IMR-90 (cell line): Measurements from ENCODE around the gene FRZB. TPM values are rescaled to one million over a fixed set of nuclear protein-coding genes. Genes with fewer than 3 reads are reported as not detected.
"Not testable (repeated sequence)": the region's sequence is repeated elsewhere in the genome, so short reads cannot be mapped to it uniquely, and the experiment has no call there.

Experiments used
- ATAC-seq: fragments of 200-7000 bp; cut with Tn5 transposase; 2 replicates; pipeline ENCODE4 v1.9.1; 2020; ENCODE audit warnings: low read depth, mild to moderate bottlenecking, moderate library complexity
- BruUV-seq: library from RNA; stranded (reverse); fragments of 400-500 nt; replicated peaks from 2 replicates; lab custom pipeline; 2021; lab: Mats Ljungman, UMichigan
- CTCF ChIA-PET: fragments of 300-600 bp; formaldehyde crosslinking; extraction: SDS; loops from one replicate; lab custom pipeline; 2021; ENCODE audit warnings: antibody characterized with exemption; lab: Yijun Ruan, JAX
- POLR2A ChIA-PET: fragments of 300-600 bp; sonication (Branson Sonifier 250); formaldehyde crosslinking; loops from one replicate; lab custom pipeline; 2022; ENCODE audit warnings: antibody characterized with exemption; ENCODE audit not compliant: unreplicated experiment; lab: Charles Lee
- DNase-seq: peaks from one replicate; pipeline ENCODE4 v3.0.0; 2013
- H2AFZ ChIP-seq: replicated peaks from 2 replicates; pipeline ENCODE3; 2013; ENCODE audit warnings: low read length, mild to moderate bottlenecking; ENCODE audit not compliant: poor library complexity
- H2AK5ac ChIP-seq: 2 replicates; pipeline ENCODE4 v1.6.1; 2013; ENCODE audit warnings: low read depth, low read length, inconsistent platforms
- H2AK9ac ChIP-seq: replicated peaks from 2 replicates; pipeline ENCODE3; 2013; ENCODE audit warnings: mild to moderate bottlenecking, low read depth, low read length, moderate library complexity; ENCODE audit not compliant: poor library complexity
- H2BK120ac ChIP-seq: 2 replicates; pipeline ENCODE4 v1.6.1; 2013; ENCODE audit warnings: low read depth, low read length, inconsistent platforms
- H2BK15ac ChIP-seq: 3 replicates; pipeline ENCODE4 v1.6.1; 2013; ENCODE audit warnings: low read depth, low read length, inconsistent platforms
- H2BK20ac ChIP-seq: 2 replicates; pipeline ENCODE4 v1.6.1; 2013; ENCODE audit warnings: low read depth, mild to moderate bottlenecking, inconsistent platforms, low read length, moderate library complexity
- H2BK5ac ChIP-seq: 2 replicates; pipeline ENCODE4 v1.6.1; 2013; ENCODE audit warnings: mild to moderate bottlenecking, low read depth, low read length, inconsistent platforms; ENCODE audit not compliant: poor library complexity, severe bottlenecking
- H3K14ac ChIP-seq: replicated peaks from 2 replicates; pipeline ENCODE4 v1.6.1; 2013; ENCODE audit warnings: low read depth, low read length, inconsistent platforms
- H3K18ac ChIP-seq: 2 replicates; pipeline ENCODE4 v1.6.1; 2013; ENCODE audit warnings: low read depth, low read length, control low read depth
- H3K23ac ChIP-seq: 2 replicates; pipeline ENCODE4 v1.6.1; 2013; ENCODE audit warnings: low read depth, low read length, inconsistent platforms
- H3K27ac ChIP-seq: 2 replicates; pipeline ENCODE4 v1.5.1; 2013; ENCODE audit warnings: mild to moderate bottlenecking, control low read depth, low read length; ENCODE audit not compliant: insufficient read depth
- H3K27me3 ChIP-seq: 2 replicates; pipeline ENCODE4 v1.6.1; 2013; ENCODE audit warnings: low read length; ENCODE audit not compliant: control insufficient read depth, insufficient read depth
- H3K36me3 ChIP-seq: 2 replicates; pipeline ENCODE4 v1.6.1; 2013; ENCODE audit warnings: low read length, mixed read lengths; ENCODE audit not compliant: control insufficient read depth, insufficient read depth
- H3K4ac ChIP-seq: 2 replicates; pipeline ENCODE4 v1.6.1; 2013; ENCODE audit warnings: low read depth, low read length, inconsistent platforms
- H3K4me1 ChIP-seq: 2 replicates; pipeline ENCODE4 v1.6.1; 2013; ENCODE audit warnings: low read length, mixed read lengths; ENCODE audit not compliant: control insufficient read depth, insufficient read depth
- H3K4me2 ChIP-seq: 2 replicates; pipeline ENCODE4 v1.6.1; 2013; ENCODE audit warnings: low read depth, mild to moderate bottlenecking, control low read depth, low read length, moderate library complexity
- H3K4me3 ChIP-seq: 2 replicates; pipeline ENCODE4 v1.5.1; 2013; ENCODE audit warnings: low read depth, mild to moderate bottlenecking, control low read depth, low read length, moderate library complexity; ENCODE audit not compliant: insufficient read depth
- H3K56ac ChIP-seq: 2 replicates; pipeline ENCODE4 v1.6.1; 2013; ENCODE audit warnings: low read length, inconsistent platforms; ENCODE audit not compliant: insufficient read depth; ENCODE audit errors: extremely low read depth
- H3K79me1 ChIP-seq, 2 experiments: 2 replicates each; pipeline ENCODE4 v1.6.1; 2013; ENCODE audit warnings: low read length in 2 of 2, inconsistent platforms in 1 of 2, low read depth in 1 of 2
- H3K9ac ChIP-seq: 2 replicates; pipeline ENCODE4 v1.6.1; 2013; ENCODE audit warnings: low read depth, low read length, control low read depth
- H3K9me1 ChIP-seq: 2 replicates; pipeline ENCODE4 v1.6.1; 2013; ENCODE audit warnings: low read length, inconsistent platforms; ENCODE audit not compliant: insufficient read depth
- H3K9me3 ChIP-seq: 2 replicates; pipeline ENCODE4 v1.6.1; 2013; ENCODE audit warnings: low read length; ENCODE audit not compliant: control insufficient read depth, insufficient read depth
- H4K20me1 ChIP-seq: 2 replicates; pipeline ENCODE4 v1.6.1; 2013; ENCODE audit warnings: low read length, inconsistent platforms; ENCODE audit not compliant: insufficient read depth
- H4K5ac ChIP-seq: 2 replicates; pipeline ENCODE4 v1.6.1; 2013; ENCODE audit warnings: mild to moderate bottlenecking, low read depth, low read length, control low read depth
- H4K8ac ChIP-seq, 2 experiments: 2 replicates each; pipeline ENCODE4 v1.6.1; 2013; ENCODE audit warnings: low read depth in 2 of 2, low read length in 2 of 2, control low read depth in 1 of 2, inconsistent platforms in 1 of 2
- H4K91ac ChIP-seq: 2 replicates; pipeline ENCODE4 v1.6.1; 2013; ENCODE audit warnings: low read depth, low read length, inconsistent platforms; ENCODE audit not compliant: insufficient read depth
- WGBS, 2 experiments: methylation state at CpG; one replicate each; pipeline versions ENCODE4 v1.1.5 to v1.1.7; 2013; ENCODE audit warnings: missing lambda C conversion rate in 2 of 2; ENCODE audit not compliant: insufficient read length in 1 of 2; ENCODE audit errors: extremely low coverage in 2 of 2; 5-methylcytosine and 5-hydroxymethylcytosine counted together
- dilution Hi-C: fragments of 300-500 bp; cut with HindIII; formaldehyde crosslinking; loops from one replicate; pipeline ENCODE4 v1.14.3; 2018; ENCODE audit warnings: low sequenced_read_pairs; ENCODE audit not compliant: unreplicated experiment
- in situ Hi-C: fragments of 300-500 bp; cut with MboI; formaldehyde crosslinking; loops from 3 replicates; pipeline ENCODE4 v1.14.3; 2019; ENCODE audit warnings: low sequenced_read_pairs, inconsistent platforms, mixed read lengths
- intact Hi-C: fragments of 100-400 bp; cut with micrococcal nuclease; formaldehyde crosslinking; loops from 2 replicates; pipeline ENCODE4 v1.10.0; 2022
- polyA plus RNA-seq, 3 experiments: library from polyadenylated mRNA; depleted of rRNA; stranded (reverse); fragments of >200 nt; gene quantifications; 2 replicates each; pipeline ENCODE4 v1.2.3, GENCODE V29; 2012; ENCODE audit warnings: low replicate concordance in 1 of 3
- total RNA-seq: library from RNA; depleted of rRNA; stranded (reverse); fragments of >200 nt; gene quantifications from 2 replicates; pipeline ENCODE4 v1.2.3, GENCODE V29; 2012

The FRZB gene
- total and polyA plus RNA-seq, 2 of the 4 experiments (the other 2 are of a cell fraction), result 0.18 to 1.2 TPM

- intact Hi-C loops, BruUV-seq: not testable (repeated sequence)
These were observed 26.6 kb upstream of the FRZB start for GRCh38 chr2:182893035-182893434.

More at GRCh38 chr2:182893035-182893434, 26.6 kb upstream of the FRZB start:
- H3K56ac ChIP-seq, H3K4me2 ChIP-seq, CTCF ChIA-PET, H4K8ac ChIP-seq, H2BK120ac ChIP-seq, H3K9me3 ChIP-seq, H4K91ac ChIP-seq, H2AK5ac ChIP-seq, H3K4me1 ChIP-seq, H3K27ac ChIP-seq, H3K27me3 ChIP-seq, dilution Hi-C loops, DNase-seq, H2AK9ac ChIP-seq, H3K4ac ChIP-seq, in situ Hi-C loops, H3K14ac ChIP-seq, H3K9ac ChIP-seq, H3K36me3 ChIP-seq, H3K4me3 ChIP-seq, H3K79me1 ChIP-seq, H3K9me1 ChIP-seq, H2BK5ac ChIP-seq, H2BK20ac ChIP-seq, H4K5ac ChIP-seq, H3K23ac ChIP-seq, H2BK15ac ChIP-seq, H3K18ac ChIP-seq, H2AFZ ChIP-seq, H4K20me1 ChIP-seq, ATAC-seq, POLR2A ChIA-PET: not testable (repeated sequence)
- no CpG with 5 or more reads among the region's 7 CpGs for WGBS, 2 experiments
